CD4-positive, alpha-beta T cell treated with Interleukin-17A for 1 hour (primary cell): ENCODE data around the gene NES.

Experiments
- DNase-seq: peaks from one replicate; pipeline ENCODE4 v3.0.0-alpha.2; 2020

NES gene

DNA sequence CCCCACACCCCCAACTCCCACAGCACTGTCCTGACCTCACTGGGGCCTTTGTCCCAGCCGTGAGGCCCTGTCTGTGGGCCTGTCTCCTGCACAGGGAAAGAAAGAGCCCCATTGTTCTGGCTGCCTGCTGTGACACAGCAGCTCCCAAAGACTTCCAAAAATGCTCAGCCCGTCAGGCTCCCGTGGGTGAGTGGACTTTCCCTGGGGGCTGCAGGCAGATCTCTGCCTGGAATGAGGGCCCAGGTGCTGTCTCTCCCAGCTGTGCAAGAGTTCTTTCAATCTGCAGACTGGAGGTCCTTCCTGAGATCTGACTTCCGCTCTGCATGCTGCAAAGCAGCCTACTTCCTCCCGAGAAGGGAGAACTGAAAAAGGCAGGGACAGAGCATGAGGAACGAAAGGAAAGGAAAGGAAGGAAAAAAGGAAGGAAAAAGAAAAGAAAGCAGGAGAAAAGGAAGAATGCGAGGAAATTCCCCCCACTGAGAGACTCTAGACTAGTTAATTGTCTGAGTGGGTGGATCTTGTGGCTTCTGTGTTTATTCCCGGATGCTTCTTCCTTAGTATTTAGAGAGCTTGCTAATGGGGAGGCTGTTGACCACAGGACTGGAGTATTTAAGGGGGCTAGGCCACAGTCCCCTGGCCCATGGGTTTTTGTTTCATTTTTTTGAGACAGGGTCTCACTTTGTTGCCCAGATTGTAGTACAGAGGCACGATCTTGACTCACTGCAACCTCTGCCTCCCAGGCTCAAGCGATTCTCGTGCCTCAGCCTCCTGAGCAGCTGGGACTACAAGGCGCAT lies 15.0 kb downstream of the NES start:
- no peak for DNase-seq

GRCh38 chr1:156660752-156661112 lies 16.5 kb downstream of the NES start:
- DNase-seq: no peak

GRCh38 chr1:156659988-156660751 lies 17.0 kb downstream of the NES start:
- DNase-seq: peak; percentile 91

DNA sequence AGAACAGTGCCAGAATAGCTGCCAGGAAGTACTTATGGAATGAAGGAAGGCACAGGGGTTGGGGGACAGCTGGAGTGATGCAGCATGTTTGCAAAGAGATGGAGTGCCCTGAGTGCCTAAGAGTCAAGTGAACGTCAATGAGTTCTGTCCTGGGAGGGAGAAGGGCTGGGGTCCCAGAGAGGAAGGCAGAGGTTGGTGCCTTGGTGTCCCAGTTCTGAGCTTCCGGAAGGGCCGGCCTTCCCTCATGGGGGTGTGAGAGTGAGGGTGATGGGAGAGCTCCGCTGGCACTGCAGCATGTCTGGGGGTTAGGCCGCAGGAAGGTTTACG lies 17.6 kb downstream of the NES start:
- no peak for DNase-seq

GRCh38 chr1:156658945-156659574 lies 18.1 kb downstream of the NES start:
- DNase-seq: no peak

DNA sequence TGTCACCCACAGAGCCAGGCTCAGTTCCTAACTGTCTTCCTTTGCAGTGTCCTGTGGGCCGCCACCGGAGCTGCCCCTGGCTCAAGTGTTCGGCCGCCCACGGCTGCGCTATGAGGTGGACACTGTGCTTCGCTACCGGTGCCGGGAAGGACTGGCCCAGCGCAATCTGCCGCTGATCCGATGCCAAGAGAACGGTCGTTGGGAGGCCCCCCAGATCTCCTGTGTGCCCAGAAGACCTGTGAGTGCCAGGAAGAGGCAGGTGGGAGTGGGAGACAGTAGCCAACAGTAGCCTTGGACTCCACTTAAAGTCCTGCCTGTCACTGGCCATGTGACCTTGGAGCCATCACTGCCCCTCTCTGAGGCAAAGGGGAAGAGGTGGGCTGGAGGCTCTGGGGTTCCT lies 18.7 kb downstream of the NES start:
- no peak for DNase-seq

DNA sequence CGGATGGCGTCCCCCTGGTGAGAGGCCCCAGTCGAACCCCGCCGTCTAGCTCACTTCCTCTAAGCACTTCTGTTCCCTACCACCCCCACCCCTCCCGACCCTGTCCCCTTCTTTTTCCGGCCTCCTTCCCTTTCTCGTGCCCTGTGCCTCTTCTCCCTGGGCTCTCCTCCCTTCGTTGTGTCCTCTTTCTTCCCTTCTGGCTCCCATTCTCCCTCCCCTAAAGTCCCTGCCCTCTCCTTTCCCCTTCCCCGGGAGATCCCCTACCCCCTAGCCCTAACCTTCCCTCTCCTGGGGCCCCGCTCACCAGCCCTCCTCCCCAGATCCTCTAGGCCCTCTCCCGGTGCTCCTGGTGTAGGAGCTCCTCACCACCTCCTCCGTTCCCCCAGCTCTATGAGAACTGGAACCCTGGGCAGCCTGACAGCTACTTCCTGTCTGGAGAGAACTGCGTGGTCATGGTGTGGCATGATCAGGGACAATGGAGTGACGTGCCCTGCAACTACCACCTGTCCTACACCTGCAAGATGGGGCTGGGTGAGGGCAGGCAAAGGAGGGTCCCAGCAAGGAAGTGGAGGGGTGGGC lies 19.4 kb downstream of the NES start:
- no peak for DNase-seq

DNA sequence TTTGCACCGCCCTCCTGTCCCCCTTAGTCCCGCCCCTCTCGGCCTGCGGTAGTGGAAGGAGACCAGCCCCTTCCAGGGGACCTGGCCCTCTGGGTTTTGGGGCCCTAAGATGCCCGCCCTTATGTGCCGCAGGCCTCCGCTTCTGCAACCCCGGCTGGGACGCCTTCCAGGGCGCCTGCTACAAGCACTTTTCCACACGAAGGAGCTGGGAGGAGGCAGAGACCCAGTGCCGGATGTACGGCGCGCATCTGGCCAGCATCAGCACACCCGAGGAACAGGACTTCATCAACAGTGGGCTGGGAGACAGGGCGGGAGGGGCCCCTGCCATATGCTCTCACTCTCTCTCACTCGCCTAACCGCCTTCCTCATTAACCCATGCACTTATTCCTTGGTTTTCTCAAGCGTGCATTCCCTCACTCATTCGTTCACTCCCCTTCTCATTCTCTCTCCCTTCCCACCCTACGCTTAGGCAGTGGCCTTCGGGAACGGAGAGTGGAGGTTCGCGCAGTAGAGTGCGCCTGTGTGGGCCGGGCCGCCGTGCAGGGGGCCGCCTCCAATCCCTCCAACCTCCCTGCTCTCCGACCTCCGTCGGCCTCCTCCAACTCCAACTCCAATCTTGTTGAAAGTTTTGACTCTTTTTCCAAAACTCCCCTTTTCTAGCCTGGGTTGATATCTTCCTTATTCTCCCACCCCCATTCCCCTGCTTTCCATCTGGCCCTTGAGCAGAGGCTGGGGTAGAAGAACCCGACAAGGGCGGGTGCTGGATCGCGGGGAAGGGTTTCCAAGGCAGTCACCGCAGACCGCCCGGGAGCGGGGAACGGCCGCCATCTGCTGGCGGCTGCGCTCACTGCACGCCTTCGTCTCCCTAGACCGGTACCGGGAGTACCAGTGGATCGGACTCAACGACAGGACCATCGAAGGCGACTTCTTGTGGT lies 20.1 kb downstream of the NES start:
- DNase-seq: peak; percentile 77

- DNase-seq: no peak
Measured at GRCh38 chr1:156655904-156656516, 21.2 kb downstream of the NES start.

GRCh38 chr1:156655151-156655903 lies 21.9 kb downstream of the NES start:
- DNase-seq: no peak

DNA sequence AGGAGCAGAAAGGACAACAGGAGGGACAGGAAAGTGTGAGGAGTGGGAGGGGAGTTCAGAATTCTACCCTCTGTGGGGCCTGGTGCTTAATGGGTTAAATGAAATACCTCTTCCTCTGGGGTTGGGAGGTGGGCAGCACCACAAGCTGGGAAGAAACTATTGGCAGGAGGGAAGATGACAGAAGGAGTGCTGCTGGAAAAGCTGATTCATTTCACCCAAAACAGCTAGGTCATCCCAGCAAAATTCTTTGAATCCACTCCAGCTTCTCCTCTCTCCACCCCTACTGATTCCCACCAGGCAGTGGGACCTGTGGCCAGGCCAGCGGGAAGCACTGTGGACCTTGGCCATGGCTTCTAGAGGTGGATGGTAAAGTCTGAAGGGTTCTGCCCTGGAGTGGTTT lies 22.5 kb downstream of the NES start:
- DNase-seq: no peak

DNA sequence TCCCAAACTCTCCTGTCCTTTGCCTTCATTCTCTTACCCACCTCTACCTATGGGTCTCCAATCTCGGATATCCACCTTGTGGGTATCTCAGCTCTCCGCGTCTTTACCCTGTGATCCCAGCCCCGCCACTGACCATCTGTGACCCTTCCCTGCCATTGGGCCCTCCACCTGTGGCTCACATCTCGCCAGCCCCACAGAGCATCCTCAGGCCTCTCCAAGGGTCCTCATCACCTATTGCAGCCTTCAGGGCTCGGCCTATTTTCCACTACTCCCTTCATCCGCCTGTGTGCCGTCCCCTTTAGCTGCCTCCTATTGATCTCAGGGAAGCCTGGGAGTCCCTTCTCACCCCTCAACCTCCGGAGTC lies 24.2 kb downstream of the NES start:
- no peak for DNase-seq

GRCh38 chr1:156652131-156652991 lies 24.8 kb downstream of the NES start:
- DNase-seq: no peak

- no peak for DNase-seq
Measured at GRCh38 chr1:156648951-156649350, 28.3 kb downstream of the NES start.

GRCh38 chr1:156648496-156648895 lies 28.7 kb downstream of the NES start:
- no peak for DNase-seq

DNA sequence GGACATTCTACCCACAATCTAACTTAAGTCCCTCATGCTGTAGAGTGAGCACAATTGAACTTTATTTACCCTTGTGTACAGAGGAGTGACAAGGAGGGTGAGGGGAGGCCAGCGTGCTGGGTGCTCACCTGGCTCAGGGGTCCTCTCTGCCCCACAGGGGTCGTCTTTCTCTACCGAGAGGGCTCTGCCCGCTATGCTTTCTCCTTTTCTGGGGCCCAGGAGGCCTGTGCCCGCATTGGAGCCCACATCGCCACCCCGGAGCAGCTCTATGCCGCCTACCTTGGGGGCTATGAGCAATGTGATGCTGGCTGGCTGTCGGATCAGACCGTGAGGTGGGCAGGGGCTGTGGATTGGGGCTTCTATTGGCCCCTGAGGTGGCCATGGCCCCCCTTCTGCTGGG lies 29.9 kb downstream of the NES start:
- no peak for DNase-seq

DNA sequence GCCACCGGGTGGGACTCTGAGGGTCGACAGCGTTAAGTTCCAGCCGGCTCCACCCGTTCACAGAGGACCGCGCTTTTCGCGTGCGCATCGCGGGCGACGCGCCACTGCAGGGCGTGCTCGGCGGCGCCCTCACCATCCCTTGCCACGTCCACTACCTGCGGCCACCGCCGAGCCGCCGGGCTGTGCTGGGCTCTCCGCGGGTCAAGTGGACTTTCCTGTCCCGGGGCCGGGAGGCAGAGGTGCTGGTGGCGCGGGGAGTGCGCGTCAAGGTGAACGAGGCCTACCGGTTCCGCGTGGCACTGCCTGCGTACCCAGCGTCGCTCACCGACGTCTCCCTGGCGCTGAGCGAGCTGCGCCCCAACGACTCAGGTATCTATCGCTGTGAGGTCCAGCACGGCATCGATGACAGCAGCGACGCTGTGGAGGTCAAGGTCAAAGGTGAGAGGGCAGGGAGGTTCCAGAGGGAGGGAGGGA lies 30.4 kb downstream of the NES start:
- no peak for DNase-seq

- DNase-seq: no peak
Measured at GRCh38 chr1:156645666-156646065, 31.5 kb downstream of the NES start.

DNA sequence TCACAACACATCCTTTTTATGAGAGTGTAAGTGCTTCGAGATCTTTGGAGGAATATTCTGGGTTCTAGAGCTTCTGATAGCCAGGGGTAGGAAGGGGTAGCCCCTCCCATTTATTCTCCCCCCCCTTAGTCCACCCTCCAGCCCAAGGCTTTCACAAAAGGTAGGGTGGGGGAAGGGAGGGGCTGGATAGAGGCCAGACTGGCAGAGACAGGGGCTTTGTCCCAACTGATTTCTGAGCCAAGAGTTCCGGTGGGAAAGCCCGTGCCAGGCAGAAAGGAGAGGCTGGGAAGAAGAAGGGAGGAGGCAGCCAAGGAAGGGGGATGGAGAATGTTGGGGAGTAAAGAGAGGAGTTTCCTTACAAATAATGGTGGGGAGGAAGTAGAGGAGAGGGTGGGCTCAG lies 32.2 kb downstream of the NES start:
- DNase-seq: no peak

DNA sequence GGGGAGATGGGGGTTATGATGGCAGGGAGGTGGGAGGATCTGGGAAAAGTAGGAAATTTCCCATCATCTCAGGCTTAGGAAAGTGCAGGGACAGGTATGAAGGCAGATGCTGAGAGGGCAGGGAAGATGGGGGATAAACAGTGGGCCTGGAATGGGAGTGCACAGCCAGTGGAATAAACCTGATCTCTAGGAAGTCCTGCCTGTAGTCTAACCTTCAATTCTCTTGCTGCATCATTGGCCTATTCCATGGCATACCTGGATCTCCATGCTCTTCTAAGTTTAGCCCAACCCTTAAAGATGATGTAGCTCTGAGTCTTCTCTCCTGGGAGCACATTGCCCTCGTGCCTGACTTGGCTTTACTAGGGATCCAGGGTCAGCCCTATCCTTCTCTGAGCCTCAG lies 32.6 kb downstream of the NES start:
- no peak for DNase-seq
